ENCODE measurements around the gene RREB1.

DNA sequence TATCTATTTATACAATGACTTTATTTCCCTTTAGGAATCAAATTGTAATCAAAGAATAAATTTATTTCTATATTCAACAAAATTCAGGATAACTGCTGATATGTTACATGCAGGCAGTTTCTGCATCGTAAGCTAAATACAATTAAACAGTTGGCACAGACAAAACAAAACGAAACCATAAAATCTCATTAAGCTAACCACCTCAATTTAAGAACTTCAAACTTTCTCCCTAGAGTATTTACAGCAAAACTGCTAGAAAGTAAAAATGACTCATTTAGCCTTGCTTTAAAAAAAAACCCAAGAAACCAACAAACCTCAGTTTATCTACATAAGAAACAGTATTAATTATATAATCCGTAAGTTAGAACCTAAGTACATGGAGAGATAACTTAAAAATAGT is 188.2 kb downstream of the RREB1 start:
- TF ChIP-seq, protein P1, sequence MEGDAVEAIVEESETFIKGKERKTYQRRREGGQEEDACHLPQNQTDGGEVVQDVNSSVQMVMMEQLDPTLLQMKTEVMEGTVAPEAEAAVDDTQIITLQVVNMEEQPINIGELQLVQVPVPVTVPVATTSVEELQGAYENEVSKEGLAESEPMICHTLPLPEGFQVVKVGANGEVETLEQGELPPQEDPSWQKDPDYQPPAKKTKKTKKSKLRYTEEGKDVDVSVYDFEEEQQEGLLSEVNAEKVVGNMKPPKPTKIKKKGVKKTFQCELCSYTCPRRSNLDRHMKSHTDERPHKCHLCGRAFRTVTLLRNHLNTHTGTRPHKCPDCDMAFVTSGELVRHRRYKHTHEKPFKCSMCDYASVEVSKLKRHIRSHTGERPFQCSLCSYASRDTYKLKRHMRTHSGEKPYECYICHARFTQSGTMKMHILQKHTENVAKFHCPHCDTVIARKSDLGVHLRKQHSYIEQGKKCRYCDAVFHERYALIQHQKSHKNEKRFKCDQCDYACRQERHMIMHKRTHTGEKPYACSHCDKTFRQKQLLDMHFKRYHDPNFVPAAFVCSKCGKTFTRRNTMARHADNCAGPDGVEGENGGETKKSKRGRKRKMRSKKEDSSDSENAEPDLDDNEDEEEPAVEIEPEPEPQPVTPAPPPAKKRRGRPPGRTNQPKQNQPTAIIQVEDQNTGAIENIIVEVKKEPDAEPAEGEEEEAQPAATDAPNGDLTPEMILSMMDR (IDR thresholded peaks at IDR 0.05), result no peak
- TF ChIP-seq POLR2AphosphoS5 (IDR thresholded peaks at IDR 0.05; ENCODE audit: low read depth, low read length) (no peak), REST (IDR thresholded peaks at IDR 0.05; ENCODE audit: insufficient read depth in 1 of 2, low read depth in 2 of 2, low read length in 1 of 2) (no peak)
